Measurements from ENCODE around the gene ANKRD13B. TPM values are rescaled to one million over a fixed set of nuclear protein-coding genes. Genes with fewer than 3 reads are reported as not detected.

The ANKRD13B gene
- total RNA-seq, 2 donors from 2014 or later = 11.5 to 35.5 TPM

GRCh38 chr17:29593591-29594518 is 923 bp downstream of the ANKRD13B start:
- no peak for TF ChIP-seq CTCF (IDR thresholded peaks at IDR 0.05)
- Histone ChIP-seq H3K9me3 (no peaks in the 10 kb centered on the region), H3K27me3 (replicated peaks; ENCODE audit: insufficient read depth) (no peaks in the 10 kb centered on the region), H3K4me1 (ENCODE audit: control insufficient read depth in 1 of 2, low read depth in 2 of 2) (peaks cover 32 to 48% of the 10 kb centered on the region in 2 donors), H3K27ac (no peak overlapping the region), H3K36me3 (no peaks in the 10 kb centered on the region), H3K4me3 (peak overlapping the region; percentile 79)
- ATAC-seq (ENCODE audit: insufficient number of reproducible peaks, low FRiP score, low read depth) (no peak), DNase-seq (ENCODE audit: low spot score) (no peak)

GRCh38 chr17:29594519-29595090 is 1.7 kb downstream of the ANKRD13B start:
- Histone ChIP-seq H3K27me3 (replicated peaks; ENCODE audit: insufficient read depth) (no peaks in the 10 kb centered on the region), H3K36me3 (no peaks in the 10 kb centered on the region), H3K4me1 (ENCODE audit: control insufficient read depth in 1 of 2, low read depth in 2 of 2) (peaks cover 32 to 48% of the 10 kb centered on the region in 2 donors), H3K4me3 (no peak overlapping the region), H3K9me3 (no peaks in the 10 kb centered on the region), H3K27ac (no peak overlapping the region)
- DNase-seq (ENCODE audit: low spot score) (no peak), ATAC-seq (ENCODE audit: insufficient number of reproducible peaks, low FRiP score, low read depth) (no peak)
- TF ChIP-seq CTCF (IDR thresholded peaks at IDR 0.05) = no peak

- H3K27me3 ChIP-seq (replicated peaks; ENCODE audit: insufficient read depth) = no peaks in the 10 kb centered on the region
- no peak for TF ChIP-seq CTCF (IDR thresholded peaks at IDR 0.05)
- DNase-seq (ENCODE audit: low spot score) (no peak), ATAC-seq (ENCODE audit: insufficient number of reproducible peaks, low FRiP score, low read depth) (no peak)
- H3K4me1 ChIP-seq (ENCODE audit: control insufficient read depth in 1 of 2, low read depth in 2 of 2) = peaks cover 25 to 40% of the 10 kb centered on the region in 2 donors
- no peak overlapping the region for H3K4me3 ChIP-seq
- no peaks in the 10 kb centered on the region for H3K36me3 ChIP-seq
- H3K9me3 ChIP-seq = no peaks in the 10 kb centered on the region
- no peak overlapping the region for H3K27ac ChIP-seq
Observed at GRCh38 chr17:29595107-29595942, 2.4 kb downstream of the ANKRD13B start.

- TF ChIP-seq CTCF (IDR thresholded peaks at IDR 0.05) = no peak
Observed at GRCh38 chr17:29595943-29596774, 3.2 kb downstream of the ANKRD13B start.

More at GRCh38 chr17:29595943-29596774, 3.2 kb downstream of the ANKRD13B start:
- Histone ChIP-seq H3K27me3 (replicated peaks; ENCODE audit: insufficient read depth) (no peaks in the 10 kb centered on the region), H3K36me3 (no peaks in the 10 kb centered on the region), H3K27ac (no peak overlapping the region), H3K4me1 (ENCODE audit: control insufficient read depth in 1 of 2, low read depth in 2 of 2) (peaks cover 18 to 32% of the 10 kb centered on the region in 2 donors), H3K4me3 (no peak overlapping the region), H3K9me3 (no peaks in the 10 kb centered on the region)
- DNase-seq (ENCODE audit: low spot score) (no peak), ATAC-seq (ENCODE audit: insufficient number of reproducible peaks, low FRiP score, low read depth) (no peak)
